HG02763 (cell line): ENCODE data around the gene KRTAP4-11.
"Not testable (repeated sequence)": the region's sequence is repeated elsewhere in the genome, so short reads cannot be mapped to it uniquely, and the experiment has no call there.

Experiments used
- ATAC-seq: cut with Tn5 transposase; IDR thresholded peaks from one replicate; pipeline ENCODE4 v1.9.1; 2021; ENCODE audit warnings: mild to moderate bottlenecking, moderate library complexity; ENCODE audit not compliant: unreplicated experiment

The KRTAP4-11 gene

GRCh38 chr17:41088760-41089352 is 29.3 kb downstream of the KRTAP4-11 start:
- not testable (repeated sequence) for ATAC-seq

DNA sequence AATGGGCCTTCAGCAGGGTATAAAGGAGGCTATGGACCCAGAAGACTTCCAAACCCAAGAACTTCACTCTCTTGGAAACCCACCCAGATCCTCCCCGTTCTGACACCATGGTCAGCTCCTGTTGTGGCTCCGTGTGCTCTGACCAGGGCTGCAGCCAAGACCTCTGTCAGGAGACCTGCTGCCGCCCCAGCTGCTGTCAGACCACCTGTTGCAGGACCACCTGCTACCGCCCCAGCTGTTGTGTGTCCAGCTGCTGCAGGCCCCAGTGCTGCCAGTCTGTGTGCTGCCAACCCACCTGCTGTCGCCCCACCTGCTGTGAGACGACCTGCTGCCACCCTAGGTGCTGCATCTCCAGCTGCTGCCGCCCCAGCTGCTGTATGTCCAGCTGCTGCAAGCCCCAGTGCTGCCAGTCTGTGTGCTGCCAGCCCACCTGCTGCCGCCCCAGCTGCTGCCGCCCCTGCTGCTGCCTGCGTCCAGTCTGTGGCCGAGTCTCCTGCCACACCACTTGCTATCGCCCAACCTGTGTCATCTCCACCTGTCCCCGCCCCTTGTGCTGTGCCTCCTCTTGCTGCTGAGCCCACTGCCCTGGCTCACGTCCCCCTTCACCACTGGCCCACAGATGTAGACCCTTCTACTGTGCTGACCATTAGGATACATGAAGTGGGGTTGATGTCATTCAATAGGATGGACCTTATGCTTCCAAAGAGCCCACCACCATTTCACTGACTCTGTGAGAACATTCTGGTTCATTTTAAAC is 33.9 kb downstream of the KRTAP4-11 start, which contains the start of gene KRTAP4-7:
TSS of gene KRTAP4-7 (plus strand) at position 51 of the 757 bp plus-strand sequence. CDS start at position 108, 57 bp downstream.
- ATAC-seq = not testable (repeated sequence)

DNA sequence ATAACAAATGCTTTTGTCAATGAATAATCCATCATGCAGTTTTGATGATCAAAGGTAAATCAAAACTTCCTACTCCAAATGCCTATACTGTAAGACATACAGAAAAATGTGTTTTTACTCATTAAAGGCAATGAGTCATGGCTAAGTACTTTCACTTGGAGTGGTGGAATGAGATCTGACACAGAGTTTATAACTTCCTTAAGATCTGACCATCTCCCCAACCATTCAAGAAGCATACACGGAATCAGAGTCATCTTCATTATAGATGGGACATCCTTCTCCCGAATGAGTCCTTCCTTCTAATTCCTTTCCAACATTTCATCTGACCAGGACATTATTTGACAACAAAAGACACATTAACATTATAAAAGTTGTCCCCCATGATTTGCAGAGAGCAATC is 34.7 kb downstream of the KRTAP4-11 start:
- ATAC-seq = not testable (repeated sequence)

GRCh38 chr17:41082626-41083025 is 35.5 kb downstream of the KRTAP4-11 start:
- ATAC-seq = no peak

DNA sequence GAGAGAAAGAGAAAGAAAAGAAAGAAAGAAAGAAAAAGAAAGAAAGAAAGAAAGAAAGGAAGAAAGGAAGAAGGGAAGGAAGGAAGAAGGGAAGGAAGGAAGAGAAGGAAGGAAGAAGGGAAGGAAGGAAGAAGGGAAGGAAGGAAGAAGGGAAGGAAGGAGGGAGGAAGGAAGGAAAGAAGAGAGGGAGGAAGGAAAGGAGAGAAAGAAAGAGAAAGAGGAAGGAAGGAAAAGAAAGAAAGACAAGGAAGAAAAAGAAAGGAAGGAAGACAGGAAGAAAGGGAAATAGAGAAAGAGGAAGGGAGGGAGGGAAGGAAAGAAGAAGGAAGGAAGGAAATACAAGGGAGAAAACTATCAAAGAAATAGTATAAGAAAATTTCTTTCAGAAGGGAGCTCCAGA is 41.4 kb downstream of the KRTAP4-11 start:
- no peak for ATAC-seq

DNA sequence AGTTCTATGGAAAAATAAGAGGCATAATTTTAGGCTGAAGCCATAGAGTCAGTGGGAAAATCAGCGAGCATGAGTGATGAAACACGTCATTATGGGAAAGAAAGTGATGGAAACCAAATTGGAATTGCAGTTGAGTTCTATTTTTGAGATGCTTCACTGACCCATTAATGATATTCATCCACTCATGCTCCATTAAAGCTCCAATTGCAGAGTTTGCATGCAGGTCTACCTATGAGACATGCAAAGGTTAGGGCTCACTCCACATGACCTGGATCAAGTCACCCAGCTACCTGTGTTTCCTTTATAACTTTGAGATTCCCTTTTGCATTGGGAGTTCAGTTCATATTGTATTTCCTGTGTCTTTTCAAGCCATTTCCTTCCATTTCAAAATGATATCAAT is 44.5 kb downstream of the KRTAP4-11 start:
- no peak for ATAC-seq

DNA sequence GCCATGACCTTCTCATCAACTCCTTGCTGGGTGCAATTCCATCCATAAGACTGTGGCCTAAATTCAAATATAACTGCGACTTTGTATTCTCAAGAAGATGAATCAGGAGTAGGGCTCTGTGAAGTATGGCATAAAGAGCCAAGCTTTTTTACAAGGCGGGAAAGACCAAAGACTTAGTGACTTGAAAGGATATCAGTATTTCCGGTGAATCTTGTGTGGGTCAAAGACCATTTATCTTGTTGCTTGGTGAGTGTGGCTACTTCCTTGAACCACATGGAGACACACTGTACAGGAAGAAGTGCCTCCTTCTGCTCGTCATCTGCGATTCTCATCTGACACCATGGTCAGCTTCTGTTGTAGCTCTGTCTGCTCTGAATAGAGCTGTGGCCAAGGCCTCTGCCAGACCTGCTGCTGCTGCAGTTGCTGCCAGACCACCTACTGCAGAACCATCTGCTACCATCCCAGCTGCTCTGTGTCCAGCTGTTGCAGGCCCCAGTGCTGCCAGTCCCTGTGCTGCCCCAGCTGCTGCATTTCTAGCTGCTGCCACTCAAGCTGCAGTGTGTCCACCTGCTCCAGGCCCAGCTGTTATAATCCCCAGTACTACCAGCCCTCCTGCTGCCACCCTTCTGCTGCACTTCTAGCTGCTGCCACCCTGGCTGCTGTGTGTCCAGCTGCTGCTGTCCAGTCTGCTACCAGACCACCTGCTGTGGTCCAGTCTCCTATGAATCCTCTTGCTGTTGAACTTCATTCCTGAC is 46.4 kb downstream of the KRTAP4-11 start:
- no peak for ATAC-seq

DNA sequence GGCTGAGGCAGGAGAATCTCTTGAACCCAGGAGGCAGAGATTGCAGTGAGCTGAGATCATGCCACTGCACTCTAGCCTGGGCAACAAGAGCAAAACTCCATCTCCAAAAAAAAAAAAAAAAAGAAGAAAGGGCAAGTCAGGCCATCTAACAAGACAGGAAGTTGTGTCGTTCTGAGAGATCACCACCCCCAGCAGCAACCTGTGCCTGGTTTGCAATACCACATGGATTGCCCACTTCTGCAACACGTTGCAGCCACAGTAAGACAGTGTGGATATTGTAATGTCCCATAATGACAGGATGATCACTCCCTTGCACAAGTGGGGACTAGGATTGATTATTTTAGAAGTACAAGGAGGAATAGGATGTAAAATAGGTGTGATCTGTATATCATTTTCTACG is 49.1 kb downstream of the KRTAP4-11 start:
- no peak for ATAC-seq

DNA sequence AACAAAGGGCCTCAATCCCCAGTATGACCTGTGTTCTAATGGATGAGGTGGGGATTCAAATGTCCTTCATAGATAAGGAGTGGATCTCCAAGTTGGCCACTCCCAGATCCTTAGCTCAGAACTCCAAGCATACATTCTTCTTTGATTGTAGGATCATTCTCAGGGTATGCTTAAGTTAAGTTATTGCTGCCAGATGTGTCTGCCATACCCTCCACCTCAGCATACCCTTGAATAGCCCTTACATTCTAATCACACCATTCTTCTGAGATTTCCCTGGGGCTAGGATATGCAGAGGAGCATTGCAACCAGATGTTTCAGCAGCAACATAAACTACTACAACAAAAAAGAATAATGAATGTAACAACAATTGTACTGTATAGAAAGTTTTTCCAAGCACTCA is 50.9 kb downstream of the KRTAP4-11 start:
- no peak for ATAC-seq
